ENCODE data around the gene ANGPTL4.

DNA sequence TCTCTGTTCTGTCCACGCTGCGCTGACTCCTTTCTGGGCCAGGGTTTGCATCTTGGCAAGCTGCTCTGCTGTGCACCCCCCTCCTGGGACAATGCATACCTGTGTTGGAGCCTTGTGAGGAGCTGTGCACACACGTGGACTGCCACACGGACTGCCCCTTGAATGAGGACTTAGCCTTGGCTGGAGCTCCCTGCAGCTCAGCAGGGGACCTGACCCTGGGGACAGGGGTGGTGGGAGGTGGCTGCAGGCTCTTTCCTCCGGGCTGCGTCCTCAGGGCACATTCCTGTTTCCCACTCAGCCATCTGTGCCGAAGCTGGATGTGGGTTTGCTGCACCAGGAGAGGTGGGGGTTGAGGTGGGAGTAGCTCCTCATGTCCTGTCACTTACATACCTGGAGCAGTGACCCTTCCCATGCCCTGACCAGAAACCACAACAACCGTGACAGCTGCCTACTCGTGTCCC lies 34.4 kb downstream of the ANGPTL4 start:
- TF ChIP-seq, protein P1, sequence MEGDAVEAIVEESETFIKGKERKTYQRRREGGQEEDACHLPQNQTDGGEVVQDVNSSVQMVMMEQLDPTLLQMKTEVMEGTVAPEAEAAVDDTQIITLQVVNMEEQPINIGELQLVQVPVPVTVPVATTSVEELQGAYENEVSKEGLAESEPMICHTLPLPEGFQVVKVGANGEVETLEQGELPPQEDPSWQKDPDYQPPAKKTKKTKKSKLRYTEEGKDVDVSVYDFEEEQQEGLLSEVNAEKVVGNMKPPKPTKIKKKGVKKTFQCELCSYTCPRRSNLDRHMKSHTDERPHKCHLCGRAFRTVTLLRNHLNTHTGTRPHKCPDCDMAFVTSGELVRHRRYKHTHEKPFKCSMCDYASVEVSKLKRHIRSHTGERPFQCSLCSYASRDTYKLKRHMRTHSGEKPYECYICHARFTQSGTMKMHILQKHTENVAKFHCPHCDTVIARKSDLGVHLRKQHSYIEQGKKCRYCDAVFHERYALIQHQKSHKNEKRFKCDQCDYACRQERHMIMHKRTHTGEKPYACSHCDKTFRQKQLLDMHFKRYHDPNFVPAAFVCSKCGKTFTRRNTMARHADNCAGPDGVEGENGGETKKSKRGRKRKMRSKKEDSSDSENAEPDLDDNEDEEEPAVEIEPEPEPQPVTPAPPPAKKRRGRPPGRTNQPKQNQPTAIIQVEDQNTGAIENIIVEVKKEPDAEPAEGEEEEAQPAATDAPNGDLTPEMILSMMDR (conservative IDR thresholded peaks at IDR 0.05; ENCODE audit: low read depth in 2 of 2), result no peak
- TF ChIP-seq JUNB (IDR thresholded peaks at IDR 0.05; ENCODE audit: unreplicated experiment) (no peak), EZH2 (IDR thresholded peaks at IDR 0.05; ENCODE audit: low read depth, unreplicated experiment) (no peak), POLR2AphosphoS5 (IDR thresholded peaks at IDR 0.05; ENCODE audit: low read depth) (no peak)

Data from GM23338 (cell line).